Karpas-422 (cell line): ENCODE data around the gene JPH2. TPM values are rescaled to one million over a fixed set of nuclear protein-coding genes. Genes with fewer than 3 reads are reported as not detected.

Source experiments
- DNase-seq: peaks from one replicate; pipeline ENCODE4 v3.0.0-alpha.2; 2015
- H2AFZ ChIP-seq: fragments of 200-600 bp; sonication (generic); 2 replicates; pipeline ENCODE4 v1.6.1; 2014; ENCODE audit warnings: antibody characterized with exemption, low read length, mixed read lengths
- H3K27ac ChIP-seq: fragments of 200-600 bp; sonication (generic); 2 replicates; pipeline ENCODE4 v1.5.1; 2014; ENCODE audit warnings: mild to moderate bottlenecking, low read length, moderate library complexity
- H3K27me3 ChIP-seq: fragments of 200-600 bp; sonication (generic); 2 replicates; pipeline ENCODE4 v1.6.1; 2014; ENCODE audit warnings: low read length, mixed read lengths
- H3K36me3 ChIP-seq: fragments of 200-600 bp; sonication (generic); 2 replicates; pipeline ENCODE4 v1.6.1; 2014; ENCODE audit warnings: low read length, mixed read lengths; ENCODE audit not compliant: insufficient read depth
- H3K4me1 ChIP-seq: fragments of 200-600 bp; sonication (generic); 2 replicates; pipeline ENCODE4 v1.6.1; 2014; ENCODE audit warnings: mild to moderate bottlenecking, low read length, mixed read lengths
- H3K4me2 ChIP-seq: fragments of 200-600 bp; sonication (generic); 2 replicates; pipeline ENCODE4 v1.6.1; 2014; ENCODE audit warnings: low read length, low read depth, mild to moderate bottlenecking; ENCODE audit not compliant: poor library complexity, severe bottlenecking
- H3K4me3 ChIP-seq: fragments of 200-600 bp; sonication (generic); 2 replicates; pipeline ENCODE4 v1.5.1; 2014; ENCODE audit warnings: mild to moderate bottlenecking, antibody characterized with exemption, low read length, mixed read lengths
- H3K79me2 ChIP-seq: fragments of 200-600 bp; sonication (generic); 2 replicates; pipeline ENCODE4 v1.6.1; 2014; ENCODE audit warnings: mild to moderate bottlenecking, low read length, mixed read lengths
- H3K9ac ChIP-seq: fragments of 200-600 bp; sonication (generic); 2 replicates; pipeline ENCODE4 v1.6.0; 2014; ENCODE audit warnings: low read length
- H3K9me2 ChIP-seq: fragments of 200-600 bp; sonication (generic), shearing (Covaris generic); replicated peaks from 2 replicates; pipeline ENCODE4 v1.6.0; 2014; ENCODE audit warnings: mild to moderate bottlenecking, low read length, moderate library complexity; ENCODE audit not compliant: insufficient read depth
- H3K9me3 ChIP-seq: fragments of 300-700, 200-600 bp; sonication (generic); 2 replicates; pipeline ENCODE4 v1.6.1; 2014; ENCODE audit warnings: low read length, mixed read lengths
- H4K20me1 ChIP-seq: fragments of 200-600 bp; sonication (generic); 2 replicates; pipeline ENCODE4 v1.6.1; 2014; ENCODE audit warnings: mild to moderate bottlenecking, antibody characterized with exemption, low read length, low read depth; ENCODE audit not compliant: insufficient read depth
- total RNA-seq: library from RNA; depleted of rRNA; stranded (reverse); fragments of >200 nt; shearing (Covaris generic); gene quantifications from 2 replicates; pipeline ENCODE4 v1.2.3, GENCODE V29; 2014; ENCODE audit warnings: low replicate concordance

The JPH2 gene
- total RNA-seq, 1 experiment from 2014 or later, result not detected

GRCh38 chr20:44138867-44139266 lies 48.1 kb downstream of the JPH2 start:
- H3K4me2 ChIP-seq, result no peak overlapping the region
- no peak overlapping the region for H3K4me3 ChIP-seq
- no peaks in the 10 kb centered on the region for H3K4me1 ChIP-seq
- H3K9me2 ChIP-seq, result no peaks in the 10 kb centered on the region
- no peaks in the 10 kb centered on the region for H3K36me3 ChIP-seq
- no peaks in the 10 kb centered on the region for H3K79me2 ChIP-seq
- no peak overlapping the region for H3K27ac ChIP-seq
- DNase-seq, result no peak
- no peaks in the 10 kb centered on the region for H3K27me3 ChIP-seq
- no peaks in the 10 kb centered on the region for H4K20me1 ChIP-seq
- H3K9me3 ChIP-seq, result no peaks in the 10 kb centered on the region
- H2AFZ ChIP-seq, result no peak overlapping the region
- H3K9ac ChIP-seq, result no peak overlapping the region

GRCh38 chr20:44137266-44137801 lies 49.7 kb downstream of the JPH2 start:
- Histone ChIP-seq H3K4me3 (no peak overlapping the region), H3K79me2 (no peaks in the 10 kb centered on the region), H3K4me2 (no peak overlapping the region), H4K20me1 (no peaks in the 10 kb centered on the region), H3K27me3 (no peaks in the 10 kb centered on the region), H3K4me1 (no peaks in the 10 kb centered on the region), H3K9me2 (no peaks in the 10 kb centered on the region), H3K9me3 (no peaks in the 10 kb centered on the region), H3K36me3 (no peaks in the 10 kb centered on the region), H2AFZ (no peak overlapping the region), H3K27ac (no peak overlapping the region), H3K9ac (no peak overlapping the region)
- DNase-seq, result no peak

GRCh38 chr20:44136579-44137265 lies 50.3 kb downstream of the JPH2 start:
- Histone ChIP-seq H3K4me1 (no peaks in the 10 kb centered on the region), H3K79me2 (no peaks in the 10 kb centered on the region), H3K27ac (no peak overlapping the region), H3K9me2 (no peaks in the 10 kb centered on the region), H2AFZ (no peak overlapping the region), H3K9ac (no peak overlapping the region), H3K4me2 (no peak overlapping the region), H3K36me3 (no peaks in the 10 kb centered on the region), H3K9me3 (no peaks in the 10 kb centered on the region), H3K4me3 (no peak overlapping the region), H4K20me1 (no peaks in the 10 kb centered on the region), H3K27me3 (no peaks in the 10 kb centered on the region)
- no peak for DNase-seq

GRCh38 chr20:44135417-44136204 lies 51.4 kb downstream of the JPH2 start:
- Histone ChIP-seq H2AFZ (no peak overlapping the region), H3K9me3 (no peaks in the 10 kb centered on the region), H3K27ac (no peak overlapping the region), H3K4me1 (no peaks in the 10 kb centered on the region), H4K20me1 (no peaks in the 10 kb centered on the region), H3K4me2 (no peak overlapping the region), H3K4me3 (no peak overlapping the region), H3K9me2 (no peaks in the 10 kb centered on the region), H3K9ac (no peak overlapping the region), H3K79me2 (no peaks in the 10 kb centered on the region), H3K27me3 (no peaks in the 10 kb centered on the region), H3K36me3 (no peaks in the 10 kb centered on the region)
- no peak for DNase-seq

GRCh38 chr20:44135012-44135412 lies 52.0 kb downstream of the JPH2 start:
- Histone ChIP-seq H2AFZ (no peak overlapping the region), H3K79me2 (no peaks in the 10 kb centered on the region), H3K4me3 (no peak overlapping the region), H3K27ac (no peak overlapping the region), H3K9me3 (no peaks in the 10 kb centered on the region), H3K9me2 (no peaks in the 10 kb centered on the region), H3K27me3 (no peaks in the 10 kb centered on the region), H3K4me2 (no peak overlapping the region), H4K20me1 (no peaks in the 10 kb centered on the region), H3K9ac (no peak overlapping the region), H3K36me3 (no peaks in the 10 kb centered on the region), H3K4me1 (no peaks in the 10 kb centered on the region)
- DNase-seq, result peak; percentile 43

GRCh38 chr20:44133424-44133823 lies 53.6 kb downstream of the JPH2 start:
- Histone ChIP-seq H3K27me3 (no peaks in the 10 kb centered on the region), H4K20me1 (no peaks in the 10 kb centered on the region), H3K79me2 (no peaks in the 10 kb centered on the region), H3K4me1 (no peaks in the 10 kb centered on the region), H3K9me2 (no peaks in the 10 kb centered on the region), H3K36me3 (no peaks in the 10 kb centered on the region), H3K9ac (no peak overlapping the region), H2AFZ (no peak overlapping the region), H3K9me3 (no peaks in the 10 kb centered on the region), H3K4me2 (no peak overlapping the region), H3K27ac (no peak overlapping the region), H3K4me3 (no peak overlapping the region)
- no peak for DNase-seq

- no peak overlapping the region for H3K4me2 ChIP-seq
- H3K4me3 ChIP-seq, result no peak overlapping the region
- H3K9me2 ChIP-seq, result no peaks in the 10 kb centered on the region
- H3K27me3 ChIP-seq, result no peaks in the 10 kb centered on the region
- no peak overlapping the region for H3K27ac ChIP-seq
- DNase-seq, result no peak
- H3K79me2 ChIP-seq, result no peaks in the 10 kb centered on the region
- no peak overlapping the region for H2AFZ ChIP-seq
- no peaks in the 10 kb centered on the region for H3K9me3 ChIP-seq
- no peak overlapping the region for H3K9ac ChIP-seq
- no peaks in the 10 kb centered on the region for H3K4me1 ChIP-seq
- no peaks in the 10 kb centered on the region for H4K20me1 ChIP-seq
- H3K36me3 ChIP-seq, result no peaks in the 10 kb centered on the region
Observed at GRCh38 chr20:44131704-44132103, 55.3 kb downstream of the JPH2 start.

GRCh38 chr20:44129911-44130718 lies 56.9 kb downstream of the JPH2 start:
- H3K9ac ChIP-seq, result no peak overlapping the region
- no peaks in the 10 kb centered on the region for H4K20me1 ChIP-seq
- H3K79me2 ChIP-seq, result no peaks in the 10 kb centered on the region
- H3K4me2 ChIP-seq, result no peak overlapping the region
- no peaks in the 10 kb centered on the region for H3K4me1 ChIP-seq
- no peaks in the 10 kb centered on the region for H3K27me3 ChIP-seq
- H3K9me2 ChIP-seq, result no peaks in the 10 kb centered on the region
- no peak overlapping the region for H3K27ac ChIP-seq
- H2AFZ ChIP-seq, result no peak overlapping the region
- H3K9me3 ChIP-seq, result no peaks in the 10 kb centered on the region
- DNase-seq, result no peak
- H3K36me3 ChIP-seq, result no peaks in the 10 kb centered on the region
- H3K4me3 ChIP-seq, result no peak overlapping the region
